ENCODE measurements around the gene KCP.

DNA sequence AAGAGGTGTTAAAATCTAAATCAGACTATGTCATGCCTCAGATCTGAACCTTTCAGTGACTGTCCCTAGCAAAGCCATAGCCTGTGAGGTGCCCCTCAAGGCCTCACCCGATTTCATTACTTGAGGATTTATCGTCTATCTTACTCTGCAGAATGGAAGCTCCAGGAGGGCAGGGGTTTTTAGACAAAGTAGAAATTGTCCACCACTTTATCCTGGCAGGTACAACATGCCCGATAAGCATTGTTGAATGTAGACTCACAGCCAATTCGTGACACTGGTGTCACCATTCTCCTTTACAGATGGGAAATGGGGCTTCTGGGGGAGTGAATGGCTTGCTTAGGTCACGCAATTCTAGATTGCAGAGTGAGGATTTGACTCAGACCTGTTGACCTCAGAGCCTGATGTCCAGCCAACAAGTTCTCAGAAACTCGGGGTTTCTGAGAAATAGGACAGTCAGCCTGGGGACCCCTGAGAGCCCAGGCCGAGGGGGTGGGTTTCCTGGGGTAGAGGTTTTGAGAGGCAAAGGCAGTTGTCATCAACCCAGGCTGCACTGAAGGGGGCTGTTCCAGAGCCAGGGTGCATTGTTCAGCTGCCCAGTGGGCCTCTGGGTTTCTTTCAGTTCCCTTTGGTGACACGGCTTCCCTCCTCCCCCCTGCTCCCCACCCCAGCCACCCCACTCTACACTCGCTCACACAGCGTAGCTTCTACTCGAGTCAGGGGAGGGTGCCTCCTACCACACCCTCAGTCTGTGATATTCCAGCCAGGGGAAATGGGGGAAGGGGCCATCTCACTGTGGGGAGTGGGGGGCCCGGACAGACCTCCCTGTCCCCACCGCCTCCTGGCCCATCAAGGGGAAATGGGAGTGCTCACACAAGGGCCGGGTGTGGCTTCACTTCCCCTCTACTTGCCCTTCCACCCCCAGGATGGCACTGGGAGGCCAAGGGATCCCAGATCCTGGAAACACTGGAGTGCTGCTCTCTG lies 24.1 kb upstream of the KCP start:
- TF ChIP-seq, protein P1, sequence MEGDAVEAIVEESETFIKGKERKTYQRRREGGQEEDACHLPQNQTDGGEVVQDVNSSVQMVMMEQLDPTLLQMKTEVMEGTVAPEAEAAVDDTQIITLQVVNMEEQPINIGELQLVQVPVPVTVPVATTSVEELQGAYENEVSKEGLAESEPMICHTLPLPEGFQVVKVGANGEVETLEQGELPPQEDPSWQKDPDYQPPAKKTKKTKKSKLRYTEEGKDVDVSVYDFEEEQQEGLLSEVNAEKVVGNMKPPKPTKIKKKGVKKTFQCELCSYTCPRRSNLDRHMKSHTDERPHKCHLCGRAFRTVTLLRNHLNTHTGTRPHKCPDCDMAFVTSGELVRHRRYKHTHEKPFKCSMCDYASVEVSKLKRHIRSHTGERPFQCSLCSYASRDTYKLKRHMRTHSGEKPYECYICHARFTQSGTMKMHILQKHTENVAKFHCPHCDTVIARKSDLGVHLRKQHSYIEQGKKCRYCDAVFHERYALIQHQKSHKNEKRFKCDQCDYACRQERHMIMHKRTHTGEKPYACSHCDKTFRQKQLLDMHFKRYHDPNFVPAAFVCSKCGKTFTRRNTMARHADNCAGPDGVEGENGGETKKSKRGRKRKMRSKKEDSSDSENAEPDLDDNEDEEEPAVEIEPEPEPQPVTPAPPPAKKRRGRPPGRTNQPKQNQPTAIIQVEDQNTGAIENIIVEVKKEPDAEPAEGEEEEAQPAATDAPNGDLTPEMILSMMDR (IDR thresholded peaks at IDR 0.05) = no peak
- TF ChIP-seq EP300 (IDR thresholded peaks at IDR 0.05) = no peak

All from ovary (tissue), 3 donors.